Endothelial cell of umbilical vein (primary cell): ENCODE results near the gene MACF1.

Source experiments
- CTCF ChIP-seq, 2 donors: IDR thresholded peaks; 1 replicate in 1 of 2; 2 replicates in 1 of 2; pipeline ENCODE4 v1.5.1; 2011; ENCODE audit warnings: low read length in 2 of 2, mild to moderate bottlenecking in 2 of 2, moderate library complexity in 2 of 2, control low read depth in 1 of 2, inconsistent platforms in 1 of 2, low read depth in 1 of 2; ENCODE audit not compliant: insufficient read depth in 1 of 2; ENCODE audit errors: extremely low read depth in 1 of 2
- JUN ChIP-seq: IDR thresholded peaks from 2 replicates; pipeline ENCODE4 v1.6.1; 2011; ENCODE audit warnings: borderline replicate concordance, low read depth; ENCODE audit not compliant: insufficient read length, insufficient read depth
- MYC ChIP-seq: IDR thresholded peaks from one replicate; pipeline ENCODE4 v1.6.1; 2011; ENCODE audit warnings: mild to moderate bottlenecking, low read depth, low read length
- POLR2A ChIP-seq: IDR thresholded peaks from 2 replicates; pipeline ENCODE4 v1.6.1; 2012; ENCODE audit warnings: low read depth, mild to moderate bottlenecking, control low read depth, low read length
- POLR2AphosphoS5 ChIP-seq: IDR thresholded peaks from 2 replicates; pipeline ENCODE4 v1.6.1; 2012; ENCODE audit warnings: low read depth, mild to moderate bottlenecking, control low read depth, low read length, moderate library complexity; ENCODE audit not compliant: insufficient read depth

DNA sequence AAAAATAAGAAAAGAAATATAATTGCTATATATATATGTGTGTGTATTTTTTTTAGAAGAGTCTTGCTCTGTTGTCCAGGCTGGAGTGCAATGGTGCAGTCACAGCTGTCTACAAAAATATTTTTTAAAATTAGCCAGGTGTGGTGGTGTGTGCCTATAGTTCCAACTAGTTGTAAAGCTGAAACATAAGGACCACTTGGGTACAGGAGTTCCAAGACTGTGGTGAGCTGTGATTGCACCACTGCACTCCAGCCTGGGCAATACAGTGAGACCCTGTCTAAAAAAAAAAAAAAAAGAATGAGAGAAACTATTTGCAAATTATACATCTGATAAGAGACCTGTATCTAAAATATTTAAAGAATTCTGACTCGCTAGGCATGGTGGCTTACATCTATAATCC lies 328.9 kb downstream of the MACF1 start:
- TF ChIP-seq POLR2A (no peak), CTCF (IDR thresholded peaks at IDR 0.05; ENCODE audit: extremely low read depth in 1 of 2, insufficient read depth in 1 of 2, low read depth in 1 of 2, low read length in 2 of 2) (no peak), POLR2AphosphoS5 (no peak), MYC (no peak), JUN (no peak)
